ENCODE results near the gene OR12D3.
"Not testable (repeated sequence)": the region's sequence is repeated elsewhere in the genome, so short reads cannot be mapped to it uniquely, and the experiment has no call there.

OR12D3 gene

GRCh38 chr6:29375191-29375590 lies at the start of gene OR12D3:
Gene OR12D3 (minus strand): TSS chr6:29375291. CDS start chr6:29375287, 4 bp downstream.
- FAIRE-seq = no peak

DNA sequence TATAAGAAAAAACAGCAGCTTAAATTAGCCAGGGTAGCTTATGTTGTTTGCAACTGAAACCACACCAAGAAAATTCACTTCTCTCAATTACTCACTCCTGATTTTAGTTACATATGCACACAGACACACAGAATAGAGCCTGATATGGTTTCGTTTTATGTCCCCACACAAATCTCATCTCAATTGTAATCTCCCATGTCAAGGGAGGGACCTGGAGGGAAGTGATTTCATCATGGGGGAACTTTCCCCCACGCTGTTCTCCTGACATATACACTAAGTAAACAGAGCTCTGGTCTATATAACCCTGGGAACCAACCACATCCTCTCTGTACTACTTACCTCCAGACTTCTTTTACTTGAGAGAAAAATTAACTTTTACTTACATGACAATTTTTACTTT lies 49.5 kb upstream of the OR12D3 start:
- no peak for FAIRE-seq

DNA sequence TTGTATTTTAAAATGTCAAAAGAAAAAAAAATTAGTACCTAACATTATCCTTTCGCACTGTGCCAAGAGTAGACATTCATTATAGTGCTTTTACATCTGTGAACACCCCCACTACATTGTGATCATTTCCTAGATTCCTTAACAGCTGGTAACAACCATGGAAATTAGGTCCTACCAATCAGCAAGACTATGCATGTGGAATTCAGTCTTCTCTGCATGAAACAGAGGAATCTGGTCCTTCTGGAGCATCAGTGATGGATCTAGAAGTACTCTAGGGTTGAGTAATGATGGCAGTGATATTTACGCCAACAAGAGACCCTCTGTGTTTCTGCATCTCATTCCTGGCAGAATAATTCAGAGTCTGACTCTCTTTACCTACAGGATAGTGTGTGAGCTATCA lies 49.1 kb upstream of the OR12D3 start:
- FAIRE-seq = no peak

DNA sequence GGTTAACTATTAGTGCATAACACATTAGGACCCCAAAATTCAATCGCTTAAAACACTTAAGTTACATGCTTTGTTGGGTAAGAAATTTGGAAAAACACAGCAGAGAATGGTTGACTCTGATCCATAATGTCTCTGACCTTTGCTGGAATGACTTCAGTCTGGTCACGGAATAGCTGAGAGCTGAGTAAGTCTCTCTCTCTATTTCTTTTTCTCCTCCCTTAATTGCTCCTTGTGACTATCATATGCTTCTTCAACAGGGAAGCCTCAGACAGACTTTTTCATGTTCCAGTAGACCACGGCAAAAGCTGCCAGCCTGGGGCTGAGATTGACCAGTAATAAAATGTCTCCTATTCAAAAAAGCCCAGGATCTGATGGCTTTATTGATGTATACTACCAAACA lies 44.4 kb upstream of the OR12D3 start:
- no peak for FAIRE-seq

DNA sequence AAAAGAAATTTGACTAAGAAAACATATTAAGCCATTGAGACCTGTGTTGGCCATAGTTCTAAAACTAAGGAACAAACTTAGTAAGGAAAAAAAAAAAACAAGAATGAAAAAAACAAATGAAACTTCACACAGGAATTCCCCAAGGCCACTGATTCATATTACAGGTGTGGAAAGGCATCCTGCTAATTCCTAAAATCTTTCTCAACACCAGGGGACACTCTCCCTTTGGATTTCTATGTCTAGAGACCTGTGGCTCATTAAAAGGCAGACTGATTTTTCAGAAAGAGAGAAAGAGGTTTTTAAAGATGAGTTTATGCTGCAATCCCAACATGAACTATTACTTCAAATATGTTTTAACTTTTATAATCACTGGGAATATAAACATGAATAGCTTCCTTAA lies 39.5 kb upstream of the OR12D3 start, which contains the start of gene OR12D1:
Gene OR12D1, plus strand, starts transcription at position 341 of the 400 bp plus-strand sequence.
- FAIRE-seq = no peak

- no peak for FAIRE-seq
Measured at GRCh38 chr6:29403801-29404200, 28.7 kb upstream of the OR12D3 start.

- no peak for FAIRE-seq
Measured at GRCh38 chr6:29399525-29399924, 24.4 kb upstream of the OR12D3 start.

DNA sequence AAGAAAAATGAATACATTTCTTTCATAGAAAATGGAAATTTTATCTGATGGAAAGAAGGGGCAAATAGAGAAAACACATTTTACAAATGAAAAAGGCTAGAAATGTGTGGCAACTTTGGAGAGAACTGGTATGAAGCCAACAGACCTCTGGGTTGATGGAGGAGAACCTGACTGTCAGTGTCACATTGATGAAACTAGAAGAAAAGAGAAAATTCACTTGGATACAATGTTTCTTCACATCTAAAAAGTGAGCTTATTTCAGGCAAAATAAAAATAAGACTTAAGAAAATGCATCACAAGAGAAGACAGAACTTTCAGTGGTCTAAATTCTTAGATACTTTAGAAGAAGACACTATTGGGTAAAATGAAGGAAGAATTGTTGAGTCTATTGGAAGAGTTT lies 20.2 kb upstream of the OR12D3 start, which contains the start of gene OR12D2:
Gene OR12D2, plus strand, starts transcription at position 301 of the 400 bp plus-strand sequence. CDS start 1,069 bp downstream, outside the sequence.
- no peak for FAIRE-seq

DNA sequence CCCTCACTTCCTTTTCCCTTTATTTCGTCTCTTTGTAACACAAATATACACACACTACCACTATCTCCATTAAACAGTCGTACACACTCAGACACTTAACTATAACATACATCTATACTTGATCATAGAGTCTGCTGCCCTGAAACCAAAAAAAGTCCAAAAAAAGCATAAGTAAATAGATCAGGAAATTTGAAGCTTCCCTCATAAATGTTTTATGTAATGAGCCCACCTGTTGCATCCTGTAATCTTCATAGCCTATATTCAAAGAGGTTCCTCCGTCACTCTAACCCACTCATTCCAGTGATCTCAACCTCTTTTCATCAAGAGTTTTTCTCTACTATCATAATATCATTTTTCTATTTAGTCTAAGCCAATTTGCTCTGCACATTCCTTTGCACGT lies 13.4 kb upstream of the OR12D3 start:
- FAIRE-seq = no peak

GRCh38 chr6:29376003-29376402 lies 912 bp upstream of the OR12D3 start:
- no peak for FAIRE-seq

- no peak for FAIRE-seq
Measured at GRCh38 chr6:29368765-29369164, 6.3 kb downstream of the OR12D3 start, which contains the start of gene OR5V1. Gene OR5V1 (minus strand): TSS chr6:29368865. CDS start chr6:29356195, 12,670 bp downstream.

DNA sequence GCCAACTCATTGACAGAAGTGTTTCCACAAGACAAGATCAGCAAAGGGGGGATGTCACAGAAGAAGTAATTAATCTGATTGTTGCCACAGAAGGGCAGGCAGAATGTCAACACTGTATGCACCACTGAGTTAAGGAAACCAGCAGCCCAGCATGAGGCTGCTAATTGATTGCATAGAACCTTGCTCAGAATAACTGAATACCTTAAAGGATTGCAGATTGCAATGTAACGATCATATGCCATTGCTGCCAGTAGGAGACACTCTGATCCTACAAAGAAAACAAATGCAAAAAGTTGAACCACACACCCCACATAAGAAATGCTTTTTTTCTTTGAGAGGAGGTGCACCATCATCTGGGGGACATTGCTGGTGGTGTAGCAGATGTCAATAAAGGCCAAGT lies 19.5 kb downstream of the OR12D3 start:
- FAIRE-seq = peak; percentile 6

DNA sequence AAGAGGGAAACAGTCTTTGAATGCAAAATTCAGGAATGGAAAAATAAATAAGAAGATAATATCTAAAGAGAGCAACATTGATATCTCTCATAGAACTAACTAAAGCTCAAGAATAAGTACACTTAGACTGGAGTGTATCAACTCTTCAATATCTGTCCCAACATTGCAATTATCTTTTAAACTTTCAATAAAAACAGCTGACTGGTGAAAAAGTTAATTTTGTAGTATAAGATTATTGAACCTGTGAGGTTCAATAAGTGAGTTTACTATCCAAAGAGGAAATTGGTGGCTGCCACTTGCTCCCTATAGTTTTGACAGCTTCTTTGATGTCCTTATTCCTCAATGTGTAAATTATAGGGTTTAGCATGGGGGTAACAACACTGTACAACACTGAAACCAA lies 20.1 kb downstream of the OR12D3 start:
- FAIRE-seq = no peak

DNA sequence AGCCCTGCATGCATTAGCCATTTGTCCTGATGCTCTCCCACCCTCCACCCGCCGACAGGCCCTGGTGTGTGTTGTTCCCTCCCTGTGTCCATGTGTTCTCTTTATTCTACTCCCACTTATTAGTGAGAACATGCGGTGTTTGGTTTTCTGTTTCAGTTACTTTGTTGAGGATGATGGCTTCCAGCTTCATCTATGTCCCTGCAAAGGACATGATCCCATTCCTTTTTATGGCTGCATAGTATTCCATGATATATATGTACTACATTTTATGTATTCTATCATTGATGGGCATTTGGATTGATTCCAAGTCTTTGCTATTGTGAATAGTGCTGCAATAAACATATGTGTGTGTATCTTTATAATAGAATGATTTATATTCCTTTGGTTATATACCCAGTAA lies 25.7 kb downstream of the OR12D3 start:
- not testable (repeated sequence) for FAIRE-seq

DNA sequence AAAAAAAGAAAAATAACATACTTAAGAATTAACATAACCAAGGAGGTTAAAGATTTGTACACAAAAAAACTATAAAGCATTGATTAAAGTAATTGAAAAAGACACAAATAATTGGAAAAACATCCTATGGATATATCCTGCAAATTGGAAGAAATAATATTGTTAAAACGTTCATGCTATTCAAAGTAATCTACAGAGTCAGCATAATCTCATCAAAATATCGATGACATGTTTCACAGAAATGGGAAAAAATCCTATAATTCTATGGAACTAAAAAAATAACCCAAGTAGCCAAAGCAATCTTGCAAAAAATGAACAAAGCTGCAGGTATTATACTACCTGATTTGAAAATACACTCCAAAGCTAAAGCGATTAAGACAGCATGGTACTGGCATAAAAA lies 29.7 kb downstream of the OR12D3 start:
- FAIRE-seq = peak; percentile 56

- FAIRE-seq = no peak
Measured at GRCh38 chr6:29336269-29336668, 38.8 kb downstream of the OR12D3 start.

DNA sequence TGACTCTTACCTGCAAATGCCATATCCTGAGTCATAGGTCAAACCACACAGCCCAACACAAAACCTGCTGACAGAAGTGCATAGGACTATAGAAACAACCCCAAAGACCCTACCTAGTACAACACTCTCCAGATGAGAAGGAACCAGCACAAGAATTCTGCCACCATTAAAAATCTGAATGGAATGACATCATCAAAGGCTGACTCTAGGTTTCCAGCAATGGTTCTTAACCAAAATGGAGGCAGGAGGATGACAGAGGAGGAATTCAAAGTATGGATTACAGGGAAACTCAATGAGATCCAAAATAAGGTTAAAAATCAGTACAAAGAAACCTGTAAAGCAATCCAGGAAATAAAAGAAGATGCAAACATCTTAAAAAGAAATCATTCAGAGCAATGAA lies 42.4 kb downstream of the OR12D3 start:
- no peak for FAIRE-seq

DNA sequence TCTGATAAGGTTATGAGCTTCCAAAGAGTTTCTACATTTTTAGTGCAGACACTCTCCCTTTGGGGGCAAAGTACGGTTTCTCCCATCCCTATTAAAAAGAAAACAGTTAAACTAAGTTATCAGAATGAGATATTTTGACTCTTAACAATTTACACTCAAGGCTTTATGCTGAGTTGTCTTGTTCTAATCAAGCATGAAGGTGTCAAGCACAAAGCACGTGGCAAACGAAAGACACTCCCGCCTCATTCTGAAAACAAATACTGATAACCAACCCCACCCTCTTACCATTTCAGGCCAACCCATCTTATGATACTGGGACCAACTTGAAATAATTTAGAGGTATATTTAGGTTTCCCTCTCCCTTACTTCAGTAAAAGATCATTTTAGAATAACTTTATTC lies 49.3 kb downstream of the OR12D3 start:
- FAIRE-seq = no peak
